GM18505 (cell line): Measurements from ENCODE around the gene CCDC180.
"Not testable (repeated sequence)": the region's sequence is repeated elsewhere in the genome, so short reads cannot be mapped to it uniquely, and the experiment has no call there.

ENCODE experiments used
- ATAC-seq: cut with Tn5 transposase; IDR thresholded peaks from one replicate; pipeline ENCODE4 v1.9.1; 2021; ENCODE audit not compliant: unreplicated experiment
- POLR2A ChIP-seq: IDR thresholded peaks from 4 replicates; pipeline ENCODE4 v1.6.1; 2011; ENCODE audit warnings: borderline replicate concordance; ENCODE audit not compliant: insufficient read depth, insufficient read length; ENCODE audit errors: extremely low read depth

Gene CCDC180

GRCh38 chr9:97307500-97308163 is at the start of gene CCDC180:
CCDC180 (plus strand) TSS chr9:97307659; CDS start chr9:97308064, 405 bp downstream.
- no peak for ATAC-seq
- no peak for TF ChIP-seq POLR2A

GRCh38 chr9:97259834-97260514 is 47.5 kb upstream of the CCDC180 start:
- ATAC-seq = not testable (repeated sequence)

- no peak for TF ChIP-seq POLR2A
- no peak for ATAC-seq
These were observed 36.2 kb upstream of the CCDC180 start for GRCh38 chr9:97271292-97271691.

GRCh38 chr9:97272072-97272471 is 35.4 kb upstream of the CCDC180 start:
- no peak for TF ChIP-seq POLR2A
- ATAC-seq = no peak

GRCh38 chr9:97276310-97276852 is 31.1 kb upstream of the CCDC180 start:
- no peak for ATAC-seq
- TF ChIP-seq POLR2A = no peak

- no peak for ATAC-seq
- no peak for TF ChIP-seq POLR2A
These were observed 29.5 kb upstream of the CCDC180 start for GRCh38 chr9:97277953-97278352.

- TF ChIP-seq POLR2A = no peak
- ATAC-seq = no peak
These were observed 26.6 kb upstream of the CCDC180 start for GRCh38 chr9:97280755-97281330.

- no peak for TF ChIP-seq POLR2A
- no peak for ATAC-seq
These were observed 23.7 kb upstream of the CCDC180 start for GRCh38 chr9:97283768-97284167.

GRCh38 chr9:97284798-97285197 is 22.7 kb upstream of the CCDC180 start:
- ATAC-seq = no peak
- TF ChIP-seq POLR2A = no peak

- no peak for TF ChIP-seq POLR2A
- no peak for ATAC-seq
These were observed 15.3 kb upstream of the CCDC180 start for GRCh38 chr9:97292200-97292599.

GRCh38 chr9:97293207-97293721 is 14.2 kb upstream of the CCDC180 start:
- no peak for ATAC-seq
- TF ChIP-seq POLR2A = no peak

- TF ChIP-seq POLR2A = no peak
- ATAC-seq = no peak
These were observed 13.6 kb upstream of the CCDC180 start for GRCh38 chr9:97293818-97294217.

GRCh38 chr9:97297889-97298288 is 9.6 kb upstream of the CCDC180 start:
- TF ChIP-seq POLR2A = no peak
- ATAC-seq = no peak

GRCh38 chr9:97299809-97300414 is 7.5 kb upstream of the CCDC180 start:
- ATAC-seq = no peak
- no peak for TF ChIP-seq POLR2A

GRCh38 chr9:97300586-97300985 is 6.9 kb upstream of the CCDC180 start:
- TF ChIP-seq POLR2A = no peak
- ATAC-seq = no peak
